Vagina (tissue), 2 donors: Measurements from ENCODE around the gene SIGLEC11. TPM values are rescaled to one million over a fixed set of nuclear protein-coding genes. Genes with fewer than 3 reads are reported as not detected.
"Not testable (repeated sequence)": the region's sequence is repeated elsewhere in the genome, so short reads cannot be mapped to it uniquely, and the experiment has no call there.

Experiments used
- DNase-seq, 2 donors: peaks; one replicate each; pipeline ENCODE4 v3.0.0-alpha.2; 2017; ENCODE audit errors: extremely low spot score in 2 of 2
- H3K27ac ChIP-seq: fragments of 200-600 bp; sonication (generic); one replicate; pipeline ENCODE4 v1.5.1; 2019
- H3K27me3 ChIP-seq: fragments of 200-600 bp; sonication (generic); one replicate; pipeline ENCODE4 v1.5.1; 2019
- H3K36me3 ChIP-seq, 2 donors: fragments of 200-600 bp; sonication (generic); one replicate each; pipeline ENCODE4 v1.5.1; 2017 to 2019
- H3K4me1 ChIP-seq: fragments of 200-600 bp; sonication (generic); one replicate; pipeline ENCODE4 v1.5.1; 2019
- H3K4me3 ChIP-seq, 2 donors: fragments of 200-600 bp; sonication (generic); 1 replicate in 1 of 2; 2 replicates in 1 of 2; pipeline ENCODE4 v1.5.1; 2016 to 2019
- H3K9me3 ChIP-seq: fragments of 200-600 bp; sonication (generic); one replicate; pipeline ENCODE4 v1.5.1; 2019
- CTCF ChIP-seq, 3 experiments: fragments of 450-650 bp in 2 of 3; fragments of 200-600 bp in 1 of 3; sonication (generic) in 1 of 3; IDR thresholded peaks; one replicate each; pipeline ENCODE4 v1.5.1; 2017 to 2019; ENCODE audit warnings: antibody characterized with exemption in 3 of 3, mild to moderate bottlenecking in 2 of 3, moderate library complexity in 2 of 3
- POLR2A ChIP-seq, 2 donors: fragments of 450-650 bp; IDR thresholded peaks; one replicate each; pipeline ENCODE4 v1.6.1; 2017; ENCODE audit warnings: antibody characterized with exemption in 2 of 2, mild to moderate bottlenecking in 2 of 2, moderate library complexity in 2 of 2
- POLR2AphosphoS5 ChIP-seq, 2 donors: sonication (generic); formaldehyde crosslinking; IDR thresholded peaks; one replicate each; pipeline ENCODE4 v1.9.0; 2017; ENCODE audit warnings: antibody characterized with exemption in 2 of 2, mild to moderate bottlenecking in 2 of 2, low read depth in 1 of 2; ENCODE audit not compliant: insufficient read depth in 1 of 2
- intact Hi-C: fragments of 100-400 bp; cut with DNase I; formaldehyde crosslinking; loops from one replicate; pipeline ENCODE4 v1.15.1; 2023
- total RNA-seq: library from RNA; depleted of rRNA; stranded (reverse); fragments of >200 nt; gene quantifications from one replicate; pipeline ENCODE4 v1.2.3, GENCODE V29; 2016

SIGLEC11 gene
- total RNA-seq, 1 donor from 2014 or later, result 4.4 TPM

- intact Hi-C loops, result no loop called here
These were observed 11.9 kb upstream of the SIGLEC11 start for GRCh38 chr19:49972841-49973240.

GRCh38 chr19:49971991-49972411 lies 11.0 kb upstream of the SIGLEC11 start:
- Histone ChIP-seq H3K9me3 (no peaks in the 10 kb centered on the region), H3K4me1 (no peaks in the 10 kb centered on the region), H3K4me3 (no peak overlapping the region), H3K27me3 (no peaks in the 10 kb centered on the region), H3K36me3 (peaks cover 7 to 11% of the 10 kb centered on the region in 2 donors), H3K27ac (no peak overlapping the region)
- TF ChIP-seq POLR2A (IDR thresholded peaks at IDR 0.05) (no peak), CTCF (IDR thresholded peaks at IDR 0.05) (no peak), POLR2AphosphoS5 (IDR thresholded peaks at IDR 0.05; ENCODE audit: insufficient read depth in 1 of 2, low read depth in 1 of 2) (no peak)
- DNase-seq, result no peak
- intact Hi-C loops, result no loop called here

More at GRCh38 chr19:49972841-49973240, 11.9 kb upstream of the SIGLEC11 start:
- Histone ChIP-seq H3K36me3 (peaks cover 7 to 19% of the 10 kb centered on the region in 2 donors), H3K27me3 (no peaks in the 10 kb centered on the region), H3K4me3 (no peak overlapping the region), H3K27ac (no peak overlapping the region), H3K9me3 (no peaks in the 10 kb centered on the region), H3K4me1 (no peaks in the 10 kb centered on the region)
- no peak for DNase-seq
- TF ChIP-seq CTCF (IDR thresholded peaks at IDR 0.05), result no peak
- TF ChIP-seq POLR2A (IDR thresholded peaks at IDR 0.05), result no peak
- TF ChIP-seq POLR2AphosphoS5 (IDR thresholded peaks at IDR 0.05; ENCODE audit: insufficient read depth in 1 of 2, low read depth in 1 of 2), result no peak

GRCh38 chr19:49969355-49969754 lies 8.4 kb upstream of the SIGLEC11 start:
- H3K27ac ChIP-seq, H3K27me3 ChIP-seq, H3K9me3 ChIP-seq, DNase-seq, H3K4me1 ChIP-seq, H3K36me3 ChIP-seq, intact Hi-C loops, H3K4me3 ChIP-seq: not testable (repeated sequence)

GRCh38 chr19:49968279-49968922 lies 7.4 kb upstream of the SIGLEC11 start:
- no peaks in the 10 kb centered on the region for H3K4me1 ChIP-seq
- no peak for TF ChIP-seq POLR2A (IDR thresholded peaks at IDR 0.05)
- no peak for TF ChIP-seq POLR2AphosphoS5 (IDR thresholded peaks at IDR 0.05; ENCODE audit: insufficient read depth in 1 of 2, low read depth in 1 of 2)
- TF ChIP-seq CTCF (IDR thresholded peaks at IDR 0.05), result no peak
- H3K36me3 ChIP-seq, result no peaks in the 10 kb centered on the region
- intact Hi-C loops, result no loop called here
- no peak overlapping the region for H3K27ac ChIP-seq
- no peak for DNase-seq
- no peaks in the 10 kb centered on the region for H3K9me3 ChIP-seq
- H3K4me3 ChIP-seq, result no peak overlapping the region
- H3K27me3 ChIP-seq, result no peaks in the 10 kb centered on the region

GRCh38 chr19:49959892-49960291 lies 1.1 kb downstream of the SIGLEC11 start:
- H3K27me3 ChIP-seq, DNase-seq, H3K36me3 ChIP-seq, intact Hi-C loops, H3K9me3 ChIP-seq, H3K27ac ChIP-seq, H3K4me1 ChIP-seq, H3K4me3 ChIP-seq: not testable (repeated sequence)

- H3K27ac ChIP-seq, H3K4me3 ChIP-seq, H3K9me3 ChIP-seq, DNase-seq, H3K36me3 ChIP-seq, H3K27me3 ChIP-seq, intact Hi-C loops, H3K4me1 ChIP-seq: not testable (repeated sequence)
These were observed 2.4 kb downstream of the SIGLEC11 start for GRCh38 chr19:49958596-49958995.

- H3K27ac ChIP-seq, intact Hi-C loops, H3K36me3 ChIP-seq, H3K9me3 ChIP-seq, DNase-seq, H3K4me3 ChIP-seq, H3K27me3 ChIP-seq, H3K4me1 ChIP-seq: not testable (repeated sequence)
These were observed 2.8 kb downstream of the SIGLEC11 start for GRCh38 chr19:49958144-49958543.
